Ascending aorta (tissue), 2 donors: ENCODE data around the gene MEF2B. TPM values are rescaled to one million over a fixed set of nuclear protein-coding genes. Genes with fewer than 3 reads are reported as not detected.

ENCODE experiments used
- DNase-seq, 2 donors: peaks; one replicate each; pipeline ENCODE4 v3.0.0-alpha.2; 2019; ENCODE audit warnings: low spot score in 2 of 2
- H3K27ac ChIP-seq, 2 donors: fragments of 200-600 bp; sonication (generic); one replicate each; pipeline ENCODE4 v1.5.1; 2016 to 2017; ENCODE audit warnings: mild to moderate bottlenecking in 1 of 2
- H3K27me3 ChIP-seq: fragments of 200-600 bp; sonication (generic); one replicate; pipeline ENCODE4 v1.5.1; 2017
- H3K36me3 ChIP-seq, 2 donors: fragments of 200-600 bp; sonication (generic); one replicate each; pipeline ENCODE4 v1.5.1; 2016
- H3K4me1 ChIP-seq, 2 donors: fragments of 200-600 bp; sonication (generic); one replicate each; pipeline ENCODE4 v1.5.1; 2016 to 2017; ENCODE audit warnings: mild to moderate bottlenecking in 1 of 2
- H3K4me3 ChIP-seq, 2 donors: fragments of 200-600 bp; sonication (generic); one replicate each; pipeline ENCODE4 v1.5.1; 2016 to 2017; ENCODE audit warnings: mild to moderate bottlenecking in 1 of 2
- H3K9me3 ChIP-seq, 2 donors: fragments of 200-600 bp; sonication (generic); one replicate each; pipeline ENCODE4 v1.5.1; 2016
- CTCF ChIP-seq, 3 experiments: fragments of 200-600 bp in 2 of 3; fragments of 450-650 bp in 1 of 3; sonication (generic) in 2 of 3; IDR thresholded peaks; one replicate each; pipeline ENCODE4 v1.5.1; 2016 to 2019; ENCODE audit warnings: antibody characterized with exemption in 3 of 3, mild to moderate bottlenecking in 1 of 3, moderate library complexity in 1 of 3
- intact Hi-C: fragments of 100-400 bp; cut with DNase I; formaldehyde crosslinking; loops from one replicate; pipeline ENCODE4 v1.15.1; 2023
- total RNA-seq: library from RNA; depleted of rRNA; stranded (reverse); fragments of >200 nt; gene quantifications from one replicate; pipeline ENCODE4 v1.1.0, GENCODE V29; 2016

Gene MEF2B
- total RNA-seq, 1 donor from 2014 or later = not detected

- intact Hi-C loops = loop anchor here (1.0 to 10.0 kb wide), 7 partner anchors 12 to 323 kb away; partner anchors contain the start of genes GATAD2A, MAU2, NDUFA13 and NR2C2AP
- peaks cover 26 to 33% of the 10 kb centered on the region in 2 donors for H3K4me1 ChIP-seq
- H3K27me3 ChIP-seq = no peaks in the 10 kb centered on the region
- H3K36me3 ChIP-seq = peaks cover 1 to 2% of the 10 kb centered on the region in 2 donors
- no peak for DNase-seq
- H3K9me3 ChIP-seq = no peaks in the 10 kb centered on the region
- peak overlapping the region; percentile 86 to 93 for H3K4me3 ChIP-seq
- TF ChIP-seq CTCF (IDR thresholded peaks at IDR 0.05) = no peak
- peak overlapping the region; percentile 97 to 99 for H3K27ac ChIP-seq
Measured at GRCh38 chr19:19191768-19192077, 21.7 kb upstream of the MEF2B start.

GRCh38 chr19:19186742-19187141 lies 16.7 kb upstream of the MEF2B start:
- no peak for TF ChIP-seq CTCF (IDR thresholded peaks at IDR 0.05)
- H3K4me1 ChIP-seq = peaks cover 18 to 20% of the 10 kb centered on the region in 2 donors
- no peak overlapping the region for H3K27ac ChIP-seq
- H3K4me3 ChIP-seq = no peak overlapping the region
- H3K9me3 ChIP-seq = no peaks in the 10 kb centered on the region
- H3K36me3 ChIP-seq = peaks cover 0 to 28% of the 10 kb centered on the region in 2 donors
- intact Hi-C loops = no loop called here
- no peak for DNase-seq
- H3K27me3 ChIP-seq = no peaks in the 10 kb centered on the region

- H3K36me3 ChIP-seq = peaks cover 0 to 34% of the 10 kb centered on the region in 2 donors
- peaks cover 11 to 19% of the 10 kb centered on the region in 2 donors for H3K4me1 ChIP-seq
- H3K9me3 ChIP-seq = no peaks in the 10 kb centered on the region
- intact Hi-C loops = no loop called here
- peak in 1 of 3 experiments; percentile 49 for TF ChIP-seq CTCF (IDR thresholded peaks at IDR 0.05)
- no peak overlapping the region for H3K4me3 ChIP-seq
- no peak for DNase-seq
- H3K27me3 ChIP-seq = no peaks in the 10 kb centered on the region
- no peak overlapping the region for H3K27ac ChIP-seq
Measured at GRCh38 chr19:19185853-19186740, 16.0 kb upstream of the MEF2B start.

GRCh38 chr19:19181488-19181998 lies 11.5 kb upstream of the MEF2B start:
- Histone ChIP-seq H3K4me1 (no peaks in the 10 kb centered on the region), H3K4me3 (no peak overlapping the region), H3K27me3 (no peaks in the 10 kb centered on the region), H3K9me3 (no peaks in the 10 kb centered on the region), H3K36me3 (peaks cover 16 to 62% of the 10 kb centered on the region in 2 donors), H3K27ac (no peak overlapping the region)
- no peak for DNase-seq
- intact Hi-C loops = no loop called here
- no peak for TF ChIP-seq CTCF (IDR thresholded peaks at IDR 0.05)

GRCh38 chr19:19179548-19180441 lies 9.7 kb upstream of the MEF2B start:
- TF ChIP-seq CTCF (IDR thresholded peaks at IDR 0.05) = no peak
- intact Hi-C loops = no loop called here
- H3K9me3 ChIP-seq = no peaks in the 10 kb centered on the region
- DNase-seq = no peak
- no peaks in the 10 kb centered on the region for H3K27me3 ChIP-seq
- H3K4me3 ChIP-seq = no peak overlapping the region
- no peak overlapping the region for H3K27ac ChIP-seq
- H3K4me1 ChIP-seq = no peaks in the 10 kb centered on the region
- peaks cover 16 to 61% of the 10 kb centered on the region in 2 donors for H3K36me3 ChIP-seq
